ENCODE data around the gene GAREM1.

GAREM1 gene

DNA sequence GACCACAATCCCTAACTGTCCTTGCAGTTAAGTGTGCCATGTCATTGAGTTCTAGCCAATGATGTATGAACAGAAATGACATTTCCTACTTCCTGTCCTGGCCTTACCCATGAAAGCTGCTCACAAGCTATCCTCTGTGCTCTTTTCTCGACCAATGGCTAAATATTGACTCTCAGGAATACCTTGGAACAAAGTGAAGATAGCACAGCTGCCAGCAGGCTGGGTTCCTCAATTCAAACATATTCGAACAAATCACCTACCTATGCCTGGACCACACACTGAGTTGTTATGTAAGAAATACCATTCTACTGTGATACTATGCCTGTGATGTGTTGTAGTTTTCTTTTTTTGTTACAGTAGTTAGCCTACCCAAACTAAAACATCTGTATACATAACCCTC lies 65.1 kb downstream of the GAREM1 start:
- DNase-seq (ENCODE audit: low read depth), result no peak
- no peak overlapping the region for H3K4me3 ChIP-seq (ENCODE audit: low read depth, low read length)
- TF ChIP-seq POLR2A (IDR thresholded peaks at IDR 0.05; ENCODE audit: extremely low read depth, insufficient read length), result no peak
- TF ChIP-seq MAX (IDR thresholded peaks at IDR 0.05; ENCODE audit: low read depth, low read length), result no peak
- TF ChIP-seq MYC (IDR thresholded peaks at IDR 0.05; ENCODE audit: low read depth, low read length), result no peak

DNA sequence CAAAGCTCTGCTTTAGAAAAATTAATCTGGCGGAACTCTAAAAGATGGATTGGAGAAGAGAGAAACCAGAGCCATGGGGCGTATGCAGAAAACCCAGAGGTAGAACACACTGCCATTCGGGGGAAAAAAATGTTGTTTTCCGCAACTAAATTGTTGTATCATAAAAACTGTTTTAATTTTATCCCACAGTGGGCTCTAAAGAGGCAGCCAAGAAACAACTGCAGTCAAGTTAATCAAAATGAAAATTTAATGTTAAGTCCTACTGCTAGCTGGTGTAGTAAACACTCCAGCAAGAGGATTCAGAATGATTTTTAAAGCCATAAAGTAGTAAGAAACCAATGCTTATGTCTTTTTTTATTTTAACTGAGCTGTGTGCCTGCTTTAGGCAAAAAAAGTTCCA lies 69.1 kb downstream of the GAREM1 start:
- TF ChIP-seq MAX (IDR thresholded peaks at IDR 0.05; ENCODE audit: low read depth, low read length) (no peak), CTCF (IDR thresholded peaks at IDR 0.05; ENCODE audit: low read depth, low read length) (no peak), MYC (IDR thresholded peaks at IDR 0.05; ENCODE audit: low read depth, low read length) (no peak), POLR2A (IDR thresholded peaks at IDR 0.05; ENCODE audit: extremely low read depth, insufficient read length) (no peak)
- no peak overlapping the region for H3K4me3 ChIP-seq (ENCODE audit: low read depth, low read length)
- DNase-seq (ENCODE audit: low read depth), result no peak

GRCh38 chr18:32393407-32393806 lies 77.3 kb downstream of the GAREM1 start:
- H3K4me3 ChIP-seq (ENCODE audit: low read depth, low read length), result no peak overlapping the region
- no peak for DNase-seq (ENCODE audit: low read depth)
- TF ChIP-seq CTCF (IDR thresholded peaks at IDR 0.05; ENCODE audit: low read depth, low read length) (no peak), MAX (IDR thresholded peaks at IDR 0.05; ENCODE audit: low read depth, low read length) (no peak), MYC (IDR thresholded peaks at IDR 0.05; ENCODE audit: low read depth, low read length) (no peak), POLR2A (IDR thresholded peaks at IDR 0.05; ENCODE audit: extremely low read depth, insufficient read length) (no peak)

DNA sequence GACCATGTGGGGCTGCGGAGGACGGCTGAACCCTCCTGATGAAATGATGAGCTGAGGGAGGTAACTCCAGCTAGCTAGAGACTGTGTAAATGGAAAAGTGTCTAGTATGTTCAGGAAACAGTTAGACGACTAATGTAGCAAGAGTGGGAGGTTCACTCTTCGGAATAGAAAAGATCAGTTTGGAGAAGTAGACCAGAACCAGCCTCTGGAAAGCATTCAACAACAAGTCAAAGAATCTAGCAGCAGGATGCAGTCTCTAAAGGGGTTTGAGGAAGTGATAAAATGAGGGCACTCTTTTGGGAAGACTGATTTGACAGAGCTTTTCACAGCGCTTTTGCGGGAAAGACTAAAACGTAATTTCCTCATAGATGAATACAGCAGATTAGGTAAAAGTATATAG lies 79.6 kb downstream of the GAREM1 start:
- no peak overlapping the region for H3K4me3 ChIP-seq (ENCODE audit: low read depth, low read length)
- TF ChIP-seq CTCF (IDR thresholded peaks at IDR 0.05; ENCODE audit: low read depth, low read length) (no peak), POLR2A (IDR thresholded peaks at IDR 0.05; ENCODE audit: extremely low read depth, insufficient read length) (no peak), MYC (IDR thresholded peaks at IDR 0.05; ENCODE audit: low read depth, low read length) (no peak), MAX (IDR thresholded peaks at IDR 0.05; ENCODE audit: low read depth, low read length) (no peak)
- no peak for DNase-seq (ENCODE audit: low read depth)

GRCh38 chr18:32389858-32390257 lies 80.8 kb downstream of the GAREM1 start:
- H3K4me3 ChIP-seq (ENCODE audit: low read depth, low read length), result no peak overlapping the region
- no peak for DNase-seq (ENCODE audit: low read depth)
- TF ChIP-seq CTCF (IDR thresholded peaks at IDR 0.05; ENCODE audit: low read depth, low read length), result no peak
- no peak for TF ChIP-seq MYC (IDR thresholded peaks at IDR 0.05; ENCODE audit: low read depth, low read length)
- TF ChIP-seq MAX (IDR thresholded peaks at IDR 0.05; ENCODE audit: low read depth, low read length), result no peak
- TF ChIP-seq POLR2A (IDR thresholded peaks at IDR 0.05; ENCODE audit: extremely low read depth, insufficient read length), result no peak

DNA sequence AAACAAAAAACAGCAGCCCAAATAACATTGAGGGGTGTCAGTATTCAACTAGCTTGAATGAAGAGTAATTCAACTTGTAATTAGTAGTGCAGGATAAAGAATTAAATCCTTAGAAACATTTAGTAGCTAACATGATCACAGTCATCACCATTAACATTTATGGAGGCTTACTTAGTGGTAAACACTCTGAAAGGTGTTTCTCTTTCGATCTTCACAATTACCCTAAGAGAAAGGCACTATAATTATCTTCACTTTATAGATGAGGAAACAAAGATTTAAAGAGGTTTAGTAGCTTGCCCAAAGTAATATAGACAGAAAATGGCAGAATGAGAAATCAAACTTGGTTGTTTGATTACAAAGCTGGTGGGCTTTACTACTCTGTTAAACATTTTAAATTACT lies 81.5 kb downstream of the GAREM1 start:
- TF ChIP-seq MAX (IDR thresholded peaks at IDR 0.05; ENCODE audit: low read depth, low read length) (no peak), CTCF (IDR thresholded peaks at IDR 0.05; ENCODE audit: low read depth, low read length) (no peak), POLR2A (IDR thresholded peaks at IDR 0.05; ENCODE audit: extremely low read depth, insufficient read length) (no peak), MYC (IDR thresholded peaks at IDR 0.05; ENCODE audit: low read depth, low read length) (no peak)
- no peak for DNase-seq (ENCODE audit: low read depth)
- H3K4me3 ChIP-seq (ENCODE audit: low read depth, low read length), result no peak overlapping the region

Data from NB4 (cell line).